Hepatocyte (in vitro differentiated cells): ENCODE results near the gene VWA8. TPM values are rescaled to one million over a fixed set of nuclear protein-coding genes. Genes with fewer than 3 reads are reported as not detected.
"Not testable (repeated sequence)": the region's sequence is repeated elsewhere in the genome, so short reads cannot be mapped to it uniquely, and the experiment has no call there.

ENCODE experiments used
- DNase-seq: peaks from one replicate; pipeline ENCODE4 v3.0.0-alpha.2; 2016; ENCODE audit warnings: low spot score
- H2AFZ ChIP-seq: fragments of 200-600 bp; sonication (generic); 2 replicates; pipeline ENCODE4 v1.6.0; 2016; ENCODE audit warnings: antibody characterized with exemption, mild to moderate bottlenecking
- H3K27ac ChIP-seq: fragments of 200-600 bp; sonication (generic); 2 replicates; pipeline ENCODE4 v1.5.1; 2016; ENCODE audit warnings: mild to moderate bottlenecking
- H3K27me3 ChIP-seq: fragments of 200-600 bp; sonication (generic); 2 replicates; pipeline ENCODE4 v1.6.1; 2016
- H3K36me3 ChIP-seq: fragments of 200-600 bp; sonication (generic); replicated peaks from 2 replicates; pipeline ENCODE4 v1.5.1; 2016; ENCODE audit warnings: low read depth; ENCODE audit not compliant: insufficient read depth
- H3K4me1 ChIP-seq: fragments of 200-600 bp; sonication (generic); 2 replicates; pipeline ENCODE4 v1.5.1; 2016; ENCODE audit warnings: mild to moderate bottlenecking, moderate library complexity; ENCODE audit not compliant: insufficient read depth
- H3K4me2 ChIP-seq: fragments of 200-600 bp; sonication (generic); 2 replicates; pipeline ENCODE4 v1.6.0; 2016
- H3K4me3 ChIP-seq: fragments of 200-600 bp; sonication (generic); 2 replicates; pipeline ENCODE4 v1.5.1; 2016; ENCODE audit warnings: mild to moderate bottlenecking
- H3K79me2 ChIP-seq: fragments of 200-600 bp; sonication (generic); 2 replicates; pipeline ENCODE4 v1.6.0; 2017; ENCODE audit warnings: mild to moderate bottlenecking
- H3K9me2 ChIP-seq: fragments of 200-600 bp; sonication (generic); replicated peaks from 2 replicates; pipeline ENCODE4 v1.6.0; 2017; ENCODE audit warnings: mild to moderate bottlenecking; ENCODE audit not compliant: insufficient read depth
- H3K9me3 ChIP-seq: fragments of 200-600 bp; sonication (generic); 2 replicates; pipeline ENCODE4 v1.5.1; 2016; ENCODE audit warnings: low read depth, mild to moderate bottlenecking
- H4K20me1 ChIP-seq: fragments of 200-600 bp; sonication (generic); 2 replicates; pipeline ENCODE4 v1.6.0; 2016; ENCODE audit warnings: mild to moderate bottlenecking; ENCODE audit not compliant: insufficient read depth, poor library complexity, severe bottlenecking
- EZH2 ChIP-seq: fragments of 200-600 bp; sonication (generic); IDR thresholded peaks from 2 replicates; pipeline ENCODE4 v1.6.1; 2016; ENCODE audit warnings: antibody characterized with exemption, mild to moderate bottlenecking, borderline replicate concordance
- EZH2phosphoT487 ChIP-seq: fragments of 200-600 bp; sonication (generic); IDR thresholded peaks from one replicate; pipeline ENCODE4 v1.6.1; 2018; ENCODE audit warnings: antibody characterized with exemption, mild to moderate bottlenecking, low read depth, moderate library complexity; ENCODE audit not compliant: unreplicated experiment, severe bottlenecking
- WGBS: methylation state at CpG from one replicate; pipeline ENCODE4 v1.1.6; 2016; ENCODE audit warnings: low lambda C conversion rate; ENCODE audit errors: missing lambda C conversion rate; 5-methylcytosine and 5-hydroxymethylcytosine counted together
- polyA plus RNA-seq: library from polyadenylated mRNA; unstranded; fragments of >200 nt; fragmentation: Nextera tagmentation; extraction: Ambion mirVana; gene quantifications from 2 replicates; pipeline ENCODE4 v1.2.1, GENCODE V29; 2016
- total RNA-seq: library from RNA; depleted of rRNA; stranded (reverse); fragments of >200 nt; gene quantifications from 2 replicates; pipeline ENCODE4 v1.2.3, GENCODE V29; 2014
- TF ChIP-seq, protein P1 (sequence below): fragments of 200-600 bp; sonication (generic); IDR thresholded peaks from 2 replicates; pipeline ENCODE4 v1.5.1; 2016; ENCODE audit warnings: antibody characterized with exemption, mild to moderate bottlenecking; ENCODE audit not compliant: poor library complexity

VWA8 gene
- total and polyA plus RNA-seq, 2 experiments from 2014 or later = 4.9 to 19.5 TPM

DNA sequence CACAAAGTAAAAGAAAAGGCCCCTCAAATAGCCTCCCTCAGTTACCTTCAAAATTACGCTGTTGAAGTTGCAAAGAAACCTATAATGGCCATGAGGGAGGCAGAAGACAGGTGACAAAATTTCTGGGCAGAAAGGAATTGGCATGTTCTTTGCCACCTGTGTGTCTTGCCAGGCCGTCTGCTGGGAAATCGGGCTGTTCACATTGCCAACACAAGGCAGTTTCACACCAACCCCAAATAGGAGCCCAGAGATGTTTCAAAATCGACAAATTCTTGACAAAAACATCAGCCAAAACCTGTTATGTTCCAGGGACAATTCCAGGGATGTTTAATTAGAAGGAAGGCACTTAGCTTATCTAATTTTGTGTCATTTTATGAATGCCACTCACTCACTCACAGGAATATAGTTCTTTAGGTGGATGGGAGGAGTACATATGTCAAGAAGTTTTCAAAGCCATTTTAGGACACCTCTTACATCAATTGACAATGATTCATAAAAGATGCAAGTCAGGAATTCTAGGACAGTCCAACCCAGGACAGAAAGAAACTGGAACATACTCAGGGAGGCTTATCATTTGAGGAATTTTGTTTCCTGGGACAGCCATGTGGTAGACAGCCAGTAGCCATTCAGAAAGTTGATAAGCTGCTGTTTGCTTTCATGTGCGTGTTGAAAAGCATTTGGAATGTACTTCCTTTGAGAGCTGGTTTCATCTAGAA is 339.0 kb downstream of the VWA8 start:
- no peak for DNase-seq
- peak overlapping the region; percentile 78 for H3K27ac ChIP-seq
- TF ChIP-seq, protein P1, sequence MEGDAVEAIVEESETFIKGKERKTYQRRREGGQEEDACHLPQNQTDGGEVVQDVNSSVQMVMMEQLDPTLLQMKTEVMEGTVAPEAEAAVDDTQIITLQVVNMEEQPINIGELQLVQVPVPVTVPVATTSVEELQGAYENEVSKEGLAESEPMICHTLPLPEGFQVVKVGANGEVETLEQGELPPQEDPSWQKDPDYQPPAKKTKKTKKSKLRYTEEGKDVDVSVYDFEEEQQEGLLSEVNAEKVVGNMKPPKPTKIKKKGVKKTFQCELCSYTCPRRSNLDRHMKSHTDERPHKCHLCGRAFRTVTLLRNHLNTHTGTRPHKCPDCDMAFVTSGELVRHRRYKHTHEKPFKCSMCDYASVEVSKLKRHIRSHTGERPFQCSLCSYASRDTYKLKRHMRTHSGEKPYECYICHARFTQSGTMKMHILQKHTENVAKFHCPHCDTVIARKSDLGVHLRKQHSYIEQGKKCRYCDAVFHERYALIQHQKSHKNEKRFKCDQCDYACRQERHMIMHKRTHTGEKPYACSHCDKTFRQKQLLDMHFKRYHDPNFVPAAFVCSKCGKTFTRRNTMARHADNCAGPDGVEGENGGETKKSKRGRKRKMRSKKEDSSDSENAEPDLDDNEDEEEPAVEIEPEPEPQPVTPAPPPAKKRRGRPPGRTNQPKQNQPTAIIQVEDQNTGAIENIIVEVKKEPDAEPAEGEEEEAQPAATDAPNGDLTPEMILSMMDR = no peak
- TF ChIP-seq EZH2phosphoT487 (no peak), EZH2 (no peak)
- no peaks in the 10 kb centered on the region for H3K9me3 ChIP-seq
- WGBS = 72% methylated on average over 5 of the region's 5 CpGs
- no peaks in the 10 kb centered on the region for H4K20me1 ChIP-seq
- no peak overlapping the region for H2AFZ ChIP-seq
- H3K79me2 ChIP-seq = no peaks in the 10 kb centered on the region
- no peaks in the 10 kb centered on the region for H3K36me3 ChIP-seq
- no peak overlapping the region for H3K4me3 ChIP-seq
- no peaks in the 10 kb centered on the region for H3K27me3 ChIP-seq
- H3K9me2 ChIP-seq = no peaks in the 10 kb centered on the region
- H3K4me2 ChIP-seq = peak overlapping the region; percentile 1
- H3K4me1 ChIP-seq = peaks cover 10% of the 10 kb centered on the region

DNA sequence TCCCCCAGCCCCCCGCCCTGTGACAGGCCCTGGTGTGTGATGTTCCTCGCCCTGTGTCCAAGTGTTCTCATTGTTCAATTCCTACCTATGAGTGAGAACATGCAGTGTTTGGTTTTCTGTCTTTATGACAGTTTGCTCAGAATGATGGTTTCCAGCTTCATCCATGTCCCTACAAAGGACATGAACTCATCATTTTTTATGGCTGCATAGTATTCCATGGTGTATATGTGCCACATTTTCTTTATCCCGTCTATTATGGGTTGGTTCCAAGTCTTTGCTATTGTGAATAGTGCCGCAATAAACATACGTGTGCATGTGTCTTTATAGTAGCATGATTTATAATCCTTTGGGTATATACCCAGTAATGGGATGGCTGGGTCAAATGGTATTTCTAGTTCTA is 343.3 kb downstream of the VWA8 start:
- DNase-seq, H3K4me2 ChIP-seq, H2AFZ ChIP-seq, H3K27ac ChIP-seq, H3K36me3 ChIP-seq, H3K79me2 ChIP-seq, H3K27me3 ChIP-seq, H3K9me2 ChIP-seq, H4K20me1 ChIP-seq, H3K4me3 ChIP-seq, H3K9me3 ChIP-seq: not testable (repeated sequence)
- peaks cover 25% of the 10 kb centered on the region for H3K4me1 ChIP-seq
- 96% methylated on average over 5 of the region's 5 CpGs for WGBS

DNA sequence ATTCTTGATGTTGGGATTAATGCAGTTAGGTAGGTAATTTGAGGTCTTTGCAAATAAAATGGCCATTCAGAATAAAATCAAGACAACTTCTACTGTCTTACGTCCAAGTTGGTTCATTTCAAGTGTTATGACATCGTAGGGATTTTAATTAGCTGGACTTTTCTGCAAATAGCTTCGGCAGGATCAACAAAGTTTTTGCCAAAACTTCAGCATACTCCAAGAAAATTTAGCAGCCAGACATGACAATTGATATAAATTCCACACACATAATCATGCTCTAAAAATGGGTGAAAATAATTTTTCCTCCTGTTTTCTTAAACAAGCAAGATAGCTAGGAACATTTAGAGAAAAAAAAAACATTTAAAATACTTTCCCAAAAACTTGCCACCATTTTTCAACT is 344.8 kb downstream of the VWA8 start:
- Histone ChIP-seq H3K79me2 (no peaks in the 10 kb centered on the region), H3K36me3 (no peaks in the 10 kb centered on the region), H3K4me2 (no peak overlapping the region), H3K9me2 (no peaks in the 10 kb centered on the region), H3K27ac (no peak overlapping the region), H3K9me3 (no peaks in the 10 kb centered on the region), H3K4me3 (no peak overlapping the region), H4K20me1 (no peaks in the 10 kb centered on the region), H3K4me1 (peaks cover 19% of the 10 kb centered on the region), H2AFZ (no peak overlapping the region), H3K27me3 (no peaks in the 10 kb centered on the region)
- DNase-seq = no peak
- 97% methylated on average over 3 of the region's 3 CpGs for WGBS
- TF ChIP-seq, protein P1 = no peak
- TF ChIP-seq EZH2 (no peak), EZH2phosphoT487 (no peak)

DNA sequence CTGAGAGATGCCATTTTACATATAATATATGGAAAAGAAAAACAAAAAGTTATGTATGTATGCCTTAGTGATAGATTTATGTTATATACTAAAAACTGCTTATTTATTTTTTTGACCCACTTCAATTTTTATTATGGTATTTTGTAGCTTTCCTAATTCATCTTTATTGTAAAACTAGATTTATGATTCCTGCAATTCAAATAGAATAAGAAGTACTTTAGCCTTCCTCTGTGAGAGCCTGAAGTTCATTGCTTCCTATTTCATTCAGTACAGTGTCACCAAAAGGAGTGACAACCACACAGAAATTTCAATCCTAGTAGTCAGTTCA is 345.4 kb downstream of the VWA8 start:
- no peaks in the 10 kb centered on the region for H3K27me3 ChIP-seq
- H3K4me3 ChIP-seq = no peak overlapping the region
- no peaks in the 10 kb centered on the region for H3K79me2 ChIP-seq
- H2AFZ ChIP-seq = no peak overlapping the region
- peaks cover 19% of the 10 kb centered on the region for H3K4me1 ChIP-seq
- no peak for TF ChIP-seq EZH2phosphoT487
- no peak for TF ChIP-seq EZH2
- TF ChIP-seq, protein P1 = no peak
- H3K4me2 ChIP-seq = no peak overlapping the region
- no peaks in the 10 kb centered on the region for H4K20me1 ChIP-seq
- H3K36me3 ChIP-seq = no peaks in the 10 kb centered on the region
- no peaks in the 10 kb centered on the region for H3K9me2 ChIP-seq
- no peak for DNase-seq
- peak overlapping the region; percentile 82 for H3K27ac ChIP-seq
- no peaks in the 10 kb centered on the region for H3K9me3 ChIP-seq
